ENCODE measurements around the gene CCL25. TPM values are rescaled to one million over a fixed set of nuclear protein-coding genes. Genes with fewer than 3 reads are reported as not detected.
"Not testable (repeated sequence)": the region's sequence is repeated elsewhere in the genome, so short reads cannot be mapped to it uniquely, and the experiment has no call there.

The CCL25 gene, protein sequence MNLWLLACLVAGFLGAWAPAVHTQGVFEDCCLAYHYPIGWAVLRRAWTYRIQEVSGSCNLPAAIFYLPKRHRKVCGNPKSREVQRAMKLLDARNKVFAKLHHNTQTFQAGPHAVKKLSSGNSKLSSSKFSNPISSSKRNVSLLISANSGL
- not detected for total RNA-seq
- long read RNA-seq = 0 reads

DNA sequence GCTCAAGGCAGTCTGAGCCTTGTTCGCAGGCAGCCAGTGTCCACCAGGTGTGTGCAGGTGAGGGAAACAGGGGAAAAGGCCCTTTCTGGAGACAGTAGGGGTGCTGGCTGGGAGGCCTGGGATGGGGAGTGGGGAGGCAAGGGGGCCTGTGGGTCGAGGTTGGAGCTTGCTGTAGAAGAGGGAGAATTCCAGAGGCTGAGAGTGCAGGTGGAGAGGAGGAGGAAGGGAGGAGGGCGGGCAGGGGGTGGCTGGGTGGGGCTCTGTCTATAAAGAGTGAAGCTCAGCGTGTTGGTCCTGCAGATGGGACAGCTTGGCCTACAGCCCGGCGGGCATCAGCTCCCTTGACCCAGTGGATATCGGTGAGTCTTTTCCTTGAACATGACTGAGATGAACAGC, at the start of gene CCL25:
Gene CCL25 (plus strand): TSS at position 297 of the 396 bp plus-strand sequence. CDS start 290 bp downstream, outside the sequence.
- intact Hi-C loops (cut with micrococcal nuclease) = no loop called here
- ATAC-seq (no peak), DNase-seq (no peak)

GRCh38 chr19:8004001-8004400, 48.6 kb upstream of the CCL25 start:
- no peak for DNase-seq
- no peak for ATAC-seq
- intact Hi-C loops (cut with micrococcal nuclease) = loop anchor here (10.0 kb wide), 1 partner anchor 59 kb away; the partner anchor contains the start of gene TIMM44

DNA sequence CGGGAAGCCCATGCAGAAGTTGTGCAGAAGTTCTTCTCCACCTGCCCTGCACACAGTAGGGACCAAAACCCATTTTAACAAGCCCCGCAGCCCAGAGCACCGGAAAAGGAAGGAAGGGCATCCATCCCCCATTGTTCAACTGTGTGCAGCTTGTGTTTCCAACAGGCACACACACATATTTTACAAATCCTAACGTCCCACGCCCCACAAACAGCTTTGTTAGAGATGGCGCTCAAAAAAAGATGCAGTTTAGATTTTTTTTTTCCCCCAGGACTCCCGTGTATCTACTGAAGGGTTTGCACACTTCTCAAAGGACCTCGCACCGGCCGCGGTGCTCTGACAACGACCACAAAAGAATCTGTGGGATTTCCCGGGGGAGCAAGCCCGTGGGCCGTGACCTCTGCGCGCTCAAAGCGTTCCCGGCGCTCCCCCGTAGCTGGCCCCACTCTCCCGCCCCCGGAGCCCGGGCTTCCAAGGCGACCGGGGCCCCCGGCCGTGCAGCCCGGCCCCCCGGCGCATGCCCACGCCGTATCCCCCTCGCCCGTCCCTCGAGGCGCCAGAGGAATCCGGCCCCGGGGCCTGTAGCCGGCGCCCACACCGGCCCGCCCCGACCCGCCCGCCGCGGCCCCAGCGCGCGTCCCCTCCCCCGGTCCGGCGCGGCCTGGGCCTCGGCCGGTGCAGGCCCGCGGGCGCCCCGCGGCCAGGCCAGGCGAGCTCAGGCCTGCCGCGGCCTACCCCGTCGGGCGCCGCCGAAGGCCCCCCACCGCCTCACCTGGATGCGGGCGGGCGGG, 47.6 kb upstream of the CCL25 start:
- DNase-seq (peak; percentile 44), ATAC-seq (no peak)
- intact Hi-C loops (cut with micrococcal nuclease) = loop anchor here (10.0 kb wide), 1 partner anchor 60 kb away; the partner anchor contains the start of gene TIMM44

DNA sequence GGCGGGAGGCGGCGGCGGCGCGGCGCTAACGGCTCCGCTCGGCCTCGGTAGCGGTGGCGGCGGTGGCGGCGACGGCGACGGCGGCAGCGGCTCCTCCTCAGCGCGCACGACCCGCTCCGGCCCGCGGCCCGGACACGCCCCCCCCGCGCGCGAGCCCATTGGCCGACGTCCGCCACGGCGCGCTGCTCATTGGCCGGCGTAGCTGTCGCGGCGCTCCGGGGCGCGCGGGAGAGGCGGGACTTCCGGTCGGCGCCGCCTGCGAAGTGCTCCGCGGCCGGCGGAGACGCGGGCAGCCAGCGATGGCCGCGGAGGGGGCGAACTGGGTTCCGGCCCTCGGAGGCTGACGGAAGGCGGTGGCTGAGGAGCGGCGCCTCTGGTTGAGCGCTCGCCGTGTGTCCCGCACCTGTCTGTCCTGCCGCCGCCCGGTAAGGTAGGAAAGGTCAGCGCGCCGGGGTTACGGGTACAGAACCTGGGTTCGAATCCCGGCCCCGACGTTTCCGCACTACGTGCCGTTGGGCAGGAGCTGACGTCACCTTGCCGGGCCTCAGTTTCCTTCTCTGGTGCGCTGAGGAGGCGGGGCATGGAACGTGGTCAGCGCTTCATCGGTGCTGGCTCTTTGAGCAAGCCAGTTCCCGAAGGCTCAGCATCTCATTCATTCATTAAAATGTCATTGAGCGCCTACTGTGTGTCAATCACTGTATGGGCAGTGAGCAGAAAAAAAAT, 46.9 kb upstream of the CCL25 start, which contains the start of gene ELAVL1:
Gene ELAVL1 (minus strand): TSS at position 108 of the 723 bp plus-strand sequence. CDS start 13,826 bp downstream, outside the sequence.
- peak; percentile 90 for ATAC-seq
- DNase-seq = peak; percentile 97
- intact Hi-C loops (cut with micrococcal nuclease) = loop anchor here (10.0 kb wide), 1 partner anchor 61 kb away; the partner anchor contains the start of gene TIMM44

- intact Hi-C loops (cut with micrococcal nuclease) = no loop called here
- DNase-seq (no peak), ATAC-seq (no peak)
Observed at GRCh38 chr19:8017808-8018207, 34.8 kb upstream of the CCL25 start.

DNA sequence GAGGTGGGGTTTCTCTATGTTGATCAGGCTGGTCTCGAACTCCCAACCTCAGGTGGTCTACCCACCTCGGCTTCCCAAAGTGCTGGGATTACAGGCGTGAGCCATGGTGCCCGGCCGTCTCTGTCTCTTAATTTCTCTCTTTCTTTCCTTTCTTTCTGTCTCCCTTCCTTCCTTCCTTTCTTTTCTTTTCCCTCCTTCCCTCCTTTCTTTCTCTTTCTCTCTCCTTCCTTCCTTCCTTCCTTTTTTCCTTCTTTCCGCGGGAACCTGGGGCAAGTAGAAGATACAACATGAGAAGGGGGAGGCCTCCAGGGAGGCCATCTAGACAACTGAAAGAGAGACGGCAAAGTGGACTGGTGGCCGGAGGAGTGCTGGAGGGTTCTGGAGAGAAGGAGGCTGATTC, 31.9 kb upstream of the CCL25 start:
- intact Hi-C loops (cut with micrococcal nuclease) = no loop called here
- no peak for DNase-seq

GRCh38 chr19:8021374-8021773, 31.2 kb upstream of the CCL25 start:
- intact Hi-C loops (cut with micrococcal nuclease) = no loop called here
- no peak for DNase-seq
- no peak for ATAC-seq

More for the DNA sequence above, 31.9 kb upstream of the CCL25 start:
- ATAC-seq = no peak

- intact Hi-C loops (cut with micrococcal nuclease) = no loop called here
Observed at GRCh38 chr19:8022275-8022674, 30.3 kb upstream of the CCL25 start.

GRCh38 chr19:8023371-8023770, 29.2 kb upstream of the CCL25 start:
- intact Hi-C loops (cut with micrococcal nuclease) = no loop called here
- no peak for DNase-seq
- no peak for ATAC-seq

More at GRCh38 chr19:8022275-8022674, 30.3 kb upstream of the CCL25 start:
- no peak for ATAC-seq
- DNase-seq = no peak

DNA sequence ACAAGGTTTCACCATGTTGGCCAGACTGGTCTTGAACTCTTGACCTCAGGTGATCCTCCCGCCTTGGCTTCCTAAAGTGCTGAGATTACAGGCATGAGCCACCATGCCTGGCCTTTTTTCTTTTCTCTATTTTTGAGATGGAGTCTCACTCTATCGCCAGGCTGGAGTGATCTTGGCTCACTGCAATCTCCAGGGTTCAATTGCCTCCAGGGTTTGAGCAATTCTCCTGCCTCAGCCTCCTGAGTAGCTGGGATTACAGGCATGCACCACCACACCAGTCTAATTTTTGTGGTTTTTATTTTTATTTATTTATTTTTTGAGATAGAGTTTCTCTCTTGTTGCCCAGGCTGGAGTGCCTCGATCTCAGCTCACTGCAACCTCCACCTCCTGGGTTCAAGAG, 28.3 kb upstream of the CCL25 start:
- ATAC-seq; DNase-seq; intact Hi-C loops (cut with micrococcal nuclease): not testable (repeated sequence)

DNA sequence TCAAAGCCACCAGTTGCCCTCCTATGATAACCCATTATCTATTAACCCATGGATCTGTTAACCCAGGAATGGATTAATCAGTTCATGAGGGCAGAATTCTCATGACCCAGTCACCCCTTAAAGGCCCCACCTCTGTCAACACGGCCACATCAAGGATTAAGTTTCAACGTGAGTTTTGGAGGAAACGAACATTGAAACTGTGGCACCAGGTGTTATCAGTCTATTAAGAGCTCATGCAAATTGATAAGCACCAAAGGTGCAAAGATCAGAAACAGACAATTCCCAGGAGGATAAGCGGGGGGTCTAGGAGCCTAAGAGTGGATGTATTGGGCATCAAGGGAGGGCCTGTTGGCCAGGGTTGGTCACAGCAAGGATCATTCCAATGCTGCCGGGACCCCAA, 27.2 kb upstream of the CCL25 start:
- ATAC-seq (no peak), DNase-seq (no peak)
- intact Hi-C loops (cut with micrococcal nuclease) = no loop called here

GRCh38 chr19:8028951-8029491, 23.5 kb upstream of the CCL25 start:
- intact Hi-C loops (cut with micrococcal nuclease) = no loop called here
- ATAC-seq = no peak
- no peak for DNase-seq

DNA sequence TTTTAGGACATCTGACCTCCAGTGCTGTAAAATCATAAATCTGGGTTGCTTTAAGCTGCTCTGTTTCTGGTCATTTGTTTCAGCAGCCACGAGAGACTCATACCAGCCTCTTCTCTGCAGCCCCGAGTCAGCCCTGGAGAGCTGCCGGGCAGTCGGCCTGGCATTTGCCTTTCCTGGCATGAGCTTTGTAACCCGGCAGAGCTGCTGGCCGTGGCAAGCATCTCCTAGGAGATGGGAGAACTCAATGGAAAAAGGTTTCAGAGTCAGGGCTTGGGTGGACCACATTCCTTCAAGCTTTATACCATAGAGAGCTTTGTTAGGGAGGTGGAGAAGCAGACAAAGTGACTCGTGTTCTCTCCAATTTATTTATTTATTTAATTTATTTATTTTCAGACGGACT, 21.6 kb upstream of the CCL25 start:
- no peak for DNase-seq
- no peak for ATAC-seq
- intact Hi-C loops (cut with micrococcal nuclease) = no loop called here

- intact Hi-C loops (cut with micrococcal nuclease); DNase-seq; ATAC-seq: not testable (repeated sequence)
Observed at GRCh38 chr19:8033287-8034177, 19.0 kb upstream of the CCL25 start.

GRCh38 chr19:8034178-8034525, 18.4 kb upstream of the CCL25 start:
- DNase-seq = no peak
- intact Hi-C loops (cut with micrococcal nuclease) = no loop called here
- no peak for ATAC-seq

- DNase-seq = no peak
- no peak for ATAC-seq
- intact Hi-C loops (cut with micrococcal nuclease) = no loop called here
Observed at GRCh38 chr19:8036434-8037099, 16.0 kb upstream of the CCL25 start.

GRCh38 chr19:8038815-8039214, 13.7 kb upstream of the CCL25 start:
- intact Hi-C loops (cut with micrococcal nuclease) = no loop called here
- ATAC-seq (no peak), DNase-seq (no peak)

DNA sequence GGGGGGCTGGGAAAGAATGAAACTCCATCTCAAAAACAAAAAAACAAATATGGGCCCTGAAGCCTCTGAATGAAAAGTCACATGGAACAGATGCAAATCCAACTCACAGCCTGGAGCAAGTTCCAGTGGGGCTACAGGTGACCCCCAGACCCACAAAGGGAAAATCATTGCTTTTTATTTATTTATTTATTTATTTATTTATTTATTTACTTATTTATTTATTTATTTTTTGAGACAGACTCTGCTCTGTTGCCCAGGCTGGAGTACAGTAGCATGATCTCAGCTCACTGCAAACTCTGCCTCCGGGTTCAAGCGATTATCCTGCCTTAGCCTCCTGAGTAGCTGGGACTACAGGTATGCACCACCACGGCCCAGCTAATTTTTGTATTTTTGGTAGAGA, 13.3 kb upstream of the CCL25 start:
- intact Hi-C loops (cut with micrococcal nuclease) = no loop called here
- no peak for ATAC-seq

More for the DNA sequence above, 13.3 kb upstream of the CCL25 start:
- no peak for DNase-seq

Data from left ventricle myocardium superior (tissue), 1 donor.